MM.1S (cell line): Measurements from ENCODE around the gene NRXN3.
A peak's percentile ranks its signal among the peaks of the same experiment; 100 is the strongest.

ENCODE experiments used
- DNase-seq: peaks from one replicate; pipeline ENCODE4 v3.0.0-alpha.2; 2015
- H2AFZ ChIP-seq: fragments of 300-600 bp; sonication (generic); 2 replicates; pipeline ENCODE4 v1.6.0; 2016; ENCODE audit warnings: antibody characterized with exemption, low read length
- H3F3A ChIP-seq: fragments of 300-600 bp; sonication (generic); 2 replicates; pipeline ENCODE4 v1.6.1; 2016; ENCODE audit warnings: mild to moderate bottlenecking, antibody characterized with exemption, low read length, moderate library complexity, mixed read lengths; ENCODE audit not compliant: insufficient read depth
- H3K27ac ChIP-seq: fragments of 300-600 bp; sonication (generic); 2 replicates; pipeline ENCODE4 v1.5.1; 2016; ENCODE audit warnings: mild to moderate bottlenecking, low read length
- H3K27me3 ChIP-seq: fragments of 300-600 bp; sonication (generic); replicated peaks from 2 replicates; pipeline ENCODE4 v1.6.0; 2016; ENCODE audit warnings: low read length; ENCODE audit not compliant: insufficient read depth
- H3K36me3 ChIP-seq: fragments of 300-600 bp; sonication (generic); replicated peaks from 2 replicates; pipeline ENCODE4 v1.6.1; 2016; ENCODE audit warnings: mild to moderate bottlenecking, low read length, mixed read lengths; ENCODE audit not compliant: insufficient read depth
- H3K4me1 ChIP-seq: fragments of 300-600 bp; sonication (generic); 2 replicates; pipeline ENCODE4 v1.6.1; 2016; ENCODE audit warnings: low read length, mixed read lengths
- H3K4me2 ChIP-seq: fragments of 300-600 bp; sonication (generic); 2 replicates; pipeline ENCODE4 v1.6.0; 2016; ENCODE audit warnings: low read depth, low read length
- H3K4me3 ChIP-seq: fragments of 300-600 bp; sonication (generic); 2 replicates; pipeline ENCODE4 v1.5.1; 2016; ENCODE audit warnings: low read length, mixed read lengths
- H3K79me2 ChIP-seq: fragments of 300-600 bp; sonication (generic); 2 replicates; pipeline ENCODE4 v1.6.1; 2016; ENCODE audit warnings: mixed run types, low read length, mixed read lengths
- H3K9ac ChIP-seq: fragments of 300-600 bp; sonication (generic); 2 replicates; pipeline ENCODE4 v1.6.1; 2016; ENCODE audit warnings: low read length, mixed read lengths
- H3K9me2 ChIP-seq: fragments of 300-600 bp; sonication (generic); replicated peaks from 2 replicates; pipeline ENCODE4 v1.6.1; 2016; ENCODE audit warnings: mild to moderate bottlenecking, low read length, mixed read lengths; ENCODE audit not compliant: insufficient read depth
- H3K9me3 ChIP-seq: fragments of 300-600 bp; sonication (generic); replicated peaks from 2 replicates; pipeline ENCODE4 v1.6.1; 2016; ENCODE audit warnings: mild to moderate bottlenecking, low read length, mixed read lengths; ENCODE audit not compliant: insufficient read depth
- H4K20me1 ChIP-seq: fragments of 300-600 bp; sonication (generic); 2 replicates; pipeline ENCODE4 v1.6.1; 2016; ENCODE audit warnings: mild to moderate bottlenecking, low read length, moderate library complexity, mixed read lengths; ENCODE audit not compliant: insufficient read depth
- EZH2 ChIP-seq: fragments of 300-600 bp; sonication (generic); optimal IDR thresholded peaks from 2 replicates; pipeline ENCODE3; 2017; ENCODE audit warnings: low read depth, mild to moderate bottlenecking, antibody characterized with exemption, low read length, mixed read lengths
- EZH2phosphoT487 ChIP-seq: fragments of 300-600 bp; sonication (generic); IDR thresholded peaks from 2 replicates; pipeline ENCODE4 v1.6.1; 2018; ENCODE audit warnings: antibody characterized with exemption, low read length
- TF ChIP-seq, protein P1 (sequence below): fragments of 300-600 bp; sonication (generic); IDR thresholded peaks from 2 replicates; pipeline ENCODE4 v1.5.1; 2016; ENCODE audit warnings: antibody characterized with exemption, low read length, mixed read lengths

Gene NRXN3

DNA sequence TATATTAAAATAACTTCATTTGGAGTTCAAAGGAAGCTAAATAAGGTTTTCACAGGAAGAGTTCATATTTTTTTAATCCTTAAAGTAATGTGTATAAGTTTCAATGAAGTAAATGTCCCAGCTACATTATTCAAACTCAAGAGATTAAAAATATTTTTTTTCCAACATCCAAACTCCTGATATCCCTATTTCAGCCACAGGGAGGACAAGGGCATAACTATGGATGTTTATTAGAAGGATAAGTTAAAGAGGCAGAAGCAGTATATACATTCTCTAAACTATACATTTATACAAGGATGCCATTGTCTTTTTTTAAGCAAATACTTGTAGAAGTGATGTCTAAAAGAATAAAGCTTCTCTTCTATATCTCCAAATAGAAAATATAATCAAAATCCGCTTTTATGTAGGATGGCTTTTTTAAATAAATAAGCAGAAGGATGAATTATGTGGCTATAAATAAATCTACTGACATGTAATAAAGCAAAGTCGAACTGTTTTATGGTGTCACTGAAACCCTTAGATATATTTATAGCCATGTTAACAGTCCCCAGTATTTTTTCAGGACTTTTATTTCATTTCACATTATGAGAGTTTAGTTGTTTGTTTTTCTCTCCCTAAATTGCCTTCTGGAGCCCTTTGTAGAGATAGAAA, 1104.6 kb downstream of the NRXN3 start:
- no peak overlapping the region for H3K27ac ChIP-seq
- DNase-seq = no peak
- no peaks in the 10 kb centered on the region for H3K4me1 ChIP-seq
- no peaks in the 10 kb centered on the region for H3K36me3 ChIP-seq
- no peaks in the 10 kb centered on the region for H3K27me3 ChIP-seq
- no peak overlapping the region for H3K4me2 ChIP-seq
- no peaks in the 10 kb centered on the region for H3K9me2 ChIP-seq
- no peaks in the 10 kb centered on the region for H3K9me3 ChIP-seq
- no peaks in the 10 kb centered on the region for H3F3A ChIP-seq
- H4K20me1 ChIP-seq = no peaks in the 10 kb centered on the region
- no peak overlapping the region for H3K9ac ChIP-seq
- H3K79me2 ChIP-seq = no peaks in the 10 kb centered on the region
- H3K4me3 ChIP-seq = no peak overlapping the region
- TF ChIP-seq, protein P1, sequence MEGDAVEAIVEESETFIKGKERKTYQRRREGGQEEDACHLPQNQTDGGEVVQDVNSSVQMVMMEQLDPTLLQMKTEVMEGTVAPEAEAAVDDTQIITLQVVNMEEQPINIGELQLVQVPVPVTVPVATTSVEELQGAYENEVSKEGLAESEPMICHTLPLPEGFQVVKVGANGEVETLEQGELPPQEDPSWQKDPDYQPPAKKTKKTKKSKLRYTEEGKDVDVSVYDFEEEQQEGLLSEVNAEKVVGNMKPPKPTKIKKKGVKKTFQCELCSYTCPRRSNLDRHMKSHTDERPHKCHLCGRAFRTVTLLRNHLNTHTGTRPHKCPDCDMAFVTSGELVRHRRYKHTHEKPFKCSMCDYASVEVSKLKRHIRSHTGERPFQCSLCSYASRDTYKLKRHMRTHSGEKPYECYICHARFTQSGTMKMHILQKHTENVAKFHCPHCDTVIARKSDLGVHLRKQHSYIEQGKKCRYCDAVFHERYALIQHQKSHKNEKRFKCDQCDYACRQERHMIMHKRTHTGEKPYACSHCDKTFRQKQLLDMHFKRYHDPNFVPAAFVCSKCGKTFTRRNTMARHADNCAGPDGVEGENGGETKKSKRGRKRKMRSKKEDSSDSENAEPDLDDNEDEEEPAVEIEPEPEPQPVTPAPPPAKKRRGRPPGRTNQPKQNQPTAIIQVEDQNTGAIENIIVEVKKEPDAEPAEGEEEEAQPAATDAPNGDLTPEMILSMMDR = no peak
- no peak for TF ChIP-seq EZH2phosphoT487
- TF ChIP-seq EZH2 = no peak
- H2AFZ ChIP-seq = no peak overlapping the region

DNA sequence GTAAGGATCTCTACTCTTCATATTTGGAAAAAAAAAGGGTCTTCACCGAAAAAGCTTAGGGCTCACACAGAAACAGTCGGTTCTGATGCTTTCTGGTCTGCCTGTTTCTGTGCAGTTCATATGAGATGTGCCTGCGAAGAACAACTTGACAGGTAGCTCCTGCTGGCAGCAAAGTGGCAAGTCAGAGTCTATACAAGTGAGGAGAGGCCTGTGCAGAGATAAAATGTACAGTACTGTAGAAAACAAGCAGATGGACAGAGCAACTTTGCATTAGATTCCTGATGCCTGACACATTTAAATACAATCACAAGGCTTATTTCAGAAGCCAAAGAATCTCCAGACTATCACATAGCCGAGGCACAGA, 1105.1 kb downstream of the NRXN3 start:
- no peaks in the 10 kb centered on the region for H3F3A ChIP-seq
- H2AFZ ChIP-seq = no peak overlapping the region
- no peaks in the 10 kb centered on the region for H3K79me2 ChIP-seq
- H3K27me3 ChIP-seq = no peaks in the 10 kb centered on the region
- no peaks in the 10 kb centered on the region for H4K20me1 ChIP-seq
- no peaks in the 10 kb centered on the region for H3K36me3 ChIP-seq
- H3K4me1 ChIP-seq = no peaks in the 10 kb centered on the region
- no peaks in the 10 kb centered on the region for H3K9me3 ChIP-seq
- H3K9me2 ChIP-seq = no peaks in the 10 kb centered on the region
- no peak overlapping the region for H3K9ac ChIP-seq
- no peak overlapping the region for H3K4me2 ChIP-seq
- H3K27ac ChIP-seq = no peak overlapping the region
- DNase-seq = no peak
- no peak overlapping the region for H3K4me3 ChIP-seq
- TF ChIP-seq EZH2 (no peak), EZH2phosphoT487 (no peak)
- TF ChIP-seq, protein P1 = no peak

DNA sequence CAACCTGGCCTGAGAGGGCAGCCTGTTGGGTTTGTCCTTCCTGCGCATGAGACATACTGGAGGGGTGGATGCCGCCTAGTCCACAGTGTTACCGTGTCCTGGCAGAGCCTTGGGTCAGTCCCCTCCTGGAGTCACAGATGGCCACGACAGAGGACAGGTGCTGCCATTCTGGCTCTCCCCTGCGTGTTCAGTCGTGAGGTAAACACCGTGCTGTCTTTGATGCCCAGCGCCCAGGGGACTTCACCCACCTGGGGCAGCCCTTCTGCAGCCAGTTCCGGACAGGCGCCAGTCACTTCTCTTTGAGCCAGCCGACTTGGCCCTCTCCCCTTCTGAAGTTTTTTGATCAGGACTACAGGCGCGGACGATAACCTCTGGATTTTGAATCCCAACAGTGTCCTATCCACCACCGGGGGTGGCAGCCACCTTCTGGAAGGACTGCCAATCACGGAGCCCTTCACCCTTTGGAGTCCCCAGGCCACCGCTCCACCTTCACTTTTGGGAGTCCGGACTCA, 1108.2 kb downstream of the NRXN3 start:
- H3K4me2 ChIP-seq = peak overlapping the region; percentile 62
- no peak overlapping the region for H3K27ac ChIP-seq
- DNase-seq = no peak
- no peaks in the 10 kb centered on the region for H3K9me3 ChIP-seq
- H3K4me1 ChIP-seq = no peaks in the 10 kb centered on the region
- H3K27me3 ChIP-seq = no peaks in the 10 kb centered on the region
- H4K20me1 ChIP-seq = no peaks in the 10 kb centered on the region
- no peaks in the 10 kb centered on the region for H3K79me2 ChIP-seq
- H2AFZ ChIP-seq = peak overlapping the region; percentile 61; the same call in 1 of the 2 replicates
- no peaks in the 10 kb centered on the region for H3F3A ChIP-seq
- H3K9ac ChIP-seq = no peak overlapping the region; the same call in 1 of the 2 replicates
- H3K4me3 ChIP-seq = peak overlapping the region; percentile 59
- no peaks in the 10 kb centered on the region for H3K9me2 ChIP-seq
- H3K36me3 ChIP-seq = no peaks in the 10 kb centered on the region
- TF ChIP-seq EZH2 (no peak), EZH2phosphoT487 (no peak)
